GM23248 (cell line): ENCODE data around the gene ZNF429. TPM values are rescaled to one million over a fixed set of nuclear protein-coding genes. Genes with fewer than 3 reads are reported as not detected.
A peak's percentile ranks its signal among the peaks of the same experiment; 100 is the strongest.
"Not testable (repeated sequence)": the region's sequence is repeated elsewhere in the genome, so short reads cannot be mapped to it uniquely, and the experiment has no call there.

Source experiments
- DNase-seq: peaks from one replicate; pipeline ENCODE4 v3.0.0-alpha.2; 2015
- H2AFZ ChIP-seq: fragments of 200-600 bp; sonication (generic); 2 replicates; pipeline ENCODE4 v1.6.1; 2016; ENCODE audit warnings: antibody characterized with exemption
- H3F3A ChIP-seq: fragments of 200-600 bp; sonication (generic); 2 replicates; pipeline ENCODE4 v1.6.1; 2016; ENCODE audit warnings: mild to moderate bottlenecking, antibody characterized with exemption, mixed run types; ENCODE audit not compliant: insufficient read depth
- H3K27ac ChIP-seq: fragments of 200-600 bp; sonication (generic); 2 replicates; pipeline ENCODE4 v1.5.1; 2016; ENCODE audit warnings: mild to moderate bottlenecking
- H3K27me3 ChIP-seq: fragments of 200-600 bp; sonication (generic); replicated peaks from 2 replicates; pipeline ENCODE4 v1.6.1; 2016; ENCODE audit warnings: mild to moderate bottlenecking; ENCODE audit not compliant: insufficient read depth
- H3K36me3 ChIP-seq: fragments of 200-600 bp; sonication (generic); 2 replicates; pipeline ENCODE4 v1.6.1; 2016; ENCODE audit warnings: low read depth, mild to moderate bottlenecking
- H3K4me1 ChIP-seq: fragments of 200-600 bp; sonication (generic); 2 replicates; pipeline ENCODE4 v1.6.1; 2016; ENCODE audit warnings: mild to moderate bottlenecking; ENCODE audit not compliant: insufficient read depth
- H3K4me2 ChIP-seq: fragments of 200-600 bp; sonication (generic); one replicate; pipeline ENCODE4 v1.6.1; 2016; ENCODE audit warnings: mild to moderate bottlenecking; ENCODE audit not compliant: unreplicated experiment
- H3K4me3 ChIP-seq: fragments of 200-600 bp; sonication (generic); 2 replicates; pipeline ENCODE4 v1.5.1; 2016; ENCODE audit warnings: mild to moderate bottlenecking
- H3K79me2 ChIP-seq: fragments of 200-600 bp; sonication (generic); 2 replicates; pipeline ENCODE4 v1.6.1; 2016; ENCODE audit warnings: mild to moderate bottlenecking; ENCODE audit not compliant: insufficient read depth
- H3K9ac ChIP-seq: fragments of 200-600 bp; sonication (generic); 2 replicates; pipeline ENCODE4 v1.6.1; 2016; ENCODE audit warnings: mild to moderate bottlenecking
- H3K9me2 ChIP-seq: fragments of 200-600 bp; sonication (generic); 2 replicates; pipeline ENCODE4 v1.6.1; 2016; ENCODE audit warnings: mixed run types, mild to moderate bottlenecking, moderate library complexity; ENCODE audit not compliant: insufficient read depth
- H3K9me3 ChIP-seq: fragments of 200-600 bp; sonication (generic); one replicate; pipeline ENCODE4 v1.6.1; 2017; ENCODE audit warnings: low read depth
- H4K20me1 ChIP-seq: fragments of 200-600 bp; sonication (generic); 2 replicates; pipeline ENCODE4 v1.6.0; 2016; ENCODE audit not compliant: insufficient read depth
- EZH2 ChIP-seq: fragments of 200-600 bp; sonication (generic); IDR thresholded peaks from 2 replicates; pipeline ENCODE4 v1.6.1; 2018; ENCODE audit warnings: antibody characterized with exemption, mild to moderate bottlenecking; ENCODE audit not compliant: insufficient read depth, poor library complexity, severe bottlenecking
- EZH2phosphoT487 ChIP-seq: fragments of 200-600 bp; sonication (generic); IDR thresholded peaks from 2 replicates; pipeline ENCODE4 v1.6.1; 2018; ENCODE audit warnings: antibody characterized with exemption, moderate library complexity, mild to moderate bottlenecking, low read depth; ENCODE audit not compliant: insufficient read depth
- WGBS, 2 experiments: methylation state at CpG; one replicate each; pipeline ENCODE4 v1.1.6; 2015 to 2017; ENCODE audit warnings: low lambda C conversion rate in 2 of 2, low coverage in 1 of 2; ENCODE audit errors: missing lambda C conversion rate in 2 of 2; 5-methylcytosine and 5-hydroxymethylcytosine counted together
- in situ Hi-C: fragments of 300-500 bp; cut with MboI; formaldehyde crosslinking; loops from 2 replicates; pipeline ENCODE4 v1.15.0; 2020
- polyA plus RNA-seq: library from polyadenylated mRNA; unstranded; fragments of >200 nt; fragmentation: Nextera tagmentation; extraction: Ambion mirVana; gene quantifications from 2 replicates; pipeline ENCODE4 v1.2.1, GENCODE V29; 2016
- total RNA-seq: library from RNA; depleted of rRNA; stranded (reverse); fragments of >200 nt; shearing (Covaris generic); gene quantifications from 2 replicates; pipeline ENCODE4 v1.2.3, GENCODE V29; 2014

The ZNF429 gene
- total and polyA plus RNA-seq, 2 experiments from 2014 or later: 6.1 to 8.1 TPM

DNA sequence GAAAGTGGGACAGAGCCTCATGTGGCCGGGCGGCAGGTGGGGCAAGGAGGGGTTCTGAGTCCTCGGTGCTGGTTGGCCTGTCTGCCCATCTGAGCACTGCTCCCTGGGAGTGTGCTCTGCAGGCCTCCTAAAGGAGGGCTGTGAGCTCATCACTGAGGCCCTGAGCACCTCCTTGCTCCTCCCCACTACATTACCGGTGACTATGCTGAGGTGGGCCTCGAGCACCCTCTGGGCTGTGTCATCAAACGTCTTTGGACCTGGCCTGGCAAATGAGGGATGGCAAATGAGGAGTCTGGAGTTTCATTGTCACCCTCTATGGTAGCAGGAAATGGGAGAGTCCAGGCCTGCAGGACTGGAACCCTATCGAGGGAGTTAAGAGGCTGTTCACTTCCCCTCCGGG is 38.8 kb upstream of the ZNF429 start:
- Histone ChIP-seq H3K36me3 (no peaks in the 10 kb centered on the region), H3K79me2 (no peaks in the 10 kb centered on the region), H2AFZ (no peak overlapping the region), H3K4me3 (no peak overlapping the region), H3K4me1 (no peaks in the 10 kb centered on the region), H3K9me2 (no peaks in the 10 kb centered on the region), H4K20me1 (no peaks in the 10 kb centered on the region), H3F3A (no peaks in the 10 kb centered on the region), H3K4me2 (no peak overlapping the region), H3K27me3 (no peaks in the 10 kb centered on the region), H3K9ac (no peak overlapping the region), H3K9me3 (no peaks in the 10 kb centered on the region), H3K27ac (no peak overlapping the region)
- 62 to 65% methylated on average over 8 of the region's 8 CpGs for WGBS, 2 experiments
- in situ Hi-C loops: no loop called here
- TF ChIP-seq EZH2phosphoT487: no peak
- TF ChIP-seq EZH2: no peak
- no peak for DNase-seq

DNA sequence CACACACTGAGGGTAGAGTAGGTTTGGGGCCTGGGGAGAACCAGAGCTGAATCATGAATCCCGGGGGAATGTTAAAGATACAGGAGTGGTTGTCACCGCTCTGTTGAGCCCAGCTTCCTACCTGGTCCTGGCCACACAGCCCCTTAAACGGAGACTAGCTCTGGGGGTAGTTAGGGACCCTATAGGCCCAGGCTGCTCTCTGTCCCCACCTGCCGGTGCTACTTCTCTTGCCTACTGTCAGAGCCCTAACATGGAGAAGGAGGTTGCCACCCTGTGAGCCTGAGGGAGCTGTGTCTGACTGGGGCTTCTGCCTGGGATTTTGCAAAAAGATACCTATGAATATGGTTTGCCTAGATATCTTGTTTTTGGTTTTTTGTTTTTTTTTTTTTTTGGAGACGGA is 36.6 kb upstream of the ZNF429 start:
- no peak for DNase-seq
- Histone ChIP-seq H3K9me2 (no peaks in the 10 kb centered on the region), H3K4me1 (no peaks in the 10 kb centered on the region), H3F3A (no peaks in the 10 kb centered on the region), H3K9me3 (no peaks in the 10 kb centered on the region), H3K4me2 (no peak overlapping the region), H3K27ac (no peak overlapping the region), H3K36me3 (no peaks in the 10 kb centered on the region), H3K4me3 (no peak overlapping the region), H3K9ac (no peak overlapping the region), H2AFZ (no peak overlapping the region), H3K79me2 (no peaks in the 10 kb centered on the region), H3K27me3 (no peaks in the 10 kb centered on the region), H4K20me1 (no peaks in the 10 kb centered on the region)
- TF ChIP-seq EZH2 (no peak), EZH2phosphoT487 (no peak)
- 40 to 45% methylated on average over 4 to 5 of the region's 5 CpGs for WGBS, 2 experiments
- in situ Hi-C loops: no loop called here

DNA sequence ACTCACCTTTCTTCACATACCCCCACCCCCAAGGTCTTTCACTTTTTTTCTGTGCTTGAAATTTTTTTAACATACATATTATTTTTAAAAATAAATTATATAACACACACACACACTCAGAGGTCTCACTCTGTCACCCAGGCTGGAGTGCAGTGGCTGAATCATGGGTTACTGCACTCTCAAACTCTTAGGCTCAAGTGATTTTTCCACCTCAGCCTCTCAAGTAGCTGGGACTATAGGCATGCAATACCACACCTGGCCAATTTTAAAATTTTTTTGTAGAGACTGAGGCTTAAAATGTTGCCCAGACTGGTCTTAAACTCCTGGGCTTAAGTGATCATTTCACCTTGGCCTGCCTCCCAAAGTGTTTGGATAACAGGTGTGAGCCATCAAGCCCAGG is 32.9 kb upstream of the ZNF429 start:
- TF ChIP-seq EZH2: no peak
- no peak for TF ChIP-seq EZH2phosphoT487
- Histone ChIP-seq H4K20me1 (no peaks in the 10 kb centered on the region), H3K4me1 (no peaks in the 10 kb centered on the region), H3K27me3 (no peaks in the 10 kb centered on the region), H2AFZ (no peak overlapping the region), H3K9me3 (no peaks in the 10 kb centered on the region), H3K79me2 (no peaks in the 10 kb centered on the region), H3K9ac (no peak overlapping the region), H3K4me3 (no peak overlapping the region), H3K9me2 (no peaks in the 10 kb centered on the region), H3K36me3 (no peaks in the 10 kb centered on the region), H3K27ac (no peak overlapping the region), H3K4me2 (no peak overlapping the region), H3F3A (no peaks in the 10 kb centered on the region)
- in situ Hi-C loops: no loop called here
- DNase-seq: no peak

DNA sequence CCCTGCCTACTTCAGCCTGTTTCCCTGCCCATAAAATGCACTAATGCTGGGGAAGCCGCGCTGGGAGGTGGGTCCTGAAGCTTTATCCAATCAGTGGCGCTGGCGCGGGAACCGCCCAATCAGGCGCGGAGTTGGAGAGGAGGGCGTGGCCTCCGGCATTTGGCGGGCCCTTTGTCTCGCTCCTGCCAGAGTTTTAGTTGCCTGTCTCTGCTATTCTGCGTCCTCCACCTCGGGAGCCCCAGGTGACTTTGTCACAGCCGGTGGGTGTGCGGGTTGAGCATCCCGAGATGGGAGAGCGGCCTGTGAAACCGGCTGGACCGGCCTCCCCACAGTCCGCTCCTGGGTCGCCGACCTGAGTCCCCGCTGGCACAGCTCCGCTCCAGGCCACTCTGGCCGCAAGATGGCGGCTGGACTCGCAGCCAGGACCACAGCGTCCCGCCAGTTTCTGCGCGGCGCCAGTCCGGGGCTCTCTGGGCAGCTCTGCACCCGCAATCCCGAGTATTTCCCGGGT is 30.7 kb upstream of the ZNF429 start:
- H3K27me3 ChIP-seq: no peaks in the 10 kb centered on the region
- peak; percentile 72 for DNase-seq
- no peaks in the 10 kb centered on the region for H3K9me2 ChIP-seq
- no peaks in the 10 kb centered on the region for H3F3A ChIP-seq
- WGBS, 2 experiments: 4 to 5% methylated on average over 35 to 37 of the region's 37 CpGs
- no peaks in the 10 kb centered on the region for H4K20me1 ChIP-seq
- H3K9ac ChIP-seq: peak overlapping the region; percentile 46
- H3K4me1 ChIP-seq: no peaks in the 10 kb centered on the region
- no peaks in the 10 kb centered on the region for H3K9me3 ChIP-seq
- no peak overlapping the region for H3K27ac ChIP-seq
- H3K4me3 ChIP-seq: peak overlapping the region; percentile 73
- H3K79me2 ChIP-seq: no peaks in the 10 kb centered on the region
- TF ChIP-seq EZH2 (no peak), EZH2phosphoT487 (no peak)
- peak overlapping the region; percentile 68 for H3K4me2 ChIP-seq
- in situ Hi-C loops: no loop called here
- peak overlapping the region; percentile 87 for H2AFZ ChIP-seq
- H3K36me3 ChIP-seq: no peaks in the 10 kb centered on the region

DNA sequence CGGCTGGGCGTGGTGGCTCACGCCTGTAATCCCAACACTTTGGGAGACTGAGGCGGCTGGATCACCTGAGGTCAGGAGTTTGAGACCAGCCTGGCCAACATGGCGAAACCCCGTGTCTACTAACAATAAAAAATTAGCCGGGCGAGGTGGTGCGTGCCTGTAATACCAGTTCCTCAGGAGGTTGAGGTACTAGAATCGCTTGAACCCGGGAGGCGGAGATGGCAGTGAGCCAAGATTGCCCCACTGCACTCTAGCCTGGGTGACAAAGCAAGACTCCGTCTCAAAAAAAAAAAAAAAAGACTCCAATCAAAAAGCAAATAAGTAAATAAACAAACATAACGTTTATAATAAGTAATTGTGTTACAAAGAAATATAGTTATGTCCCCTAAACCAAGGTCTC is 23.0 kb upstream of the ZNF429 start:
- DNase-seq, H3K4me2 ChIP-seq, H3K36me3 ChIP-seq, H3K79me2 ChIP-seq, H3K4me1 ChIP-seq, H3K4me3 ChIP-seq, H2AFZ ChIP-seq, H4K20me1 ChIP-seq, in situ Hi-C loops, H3K27ac ChIP-seq, H3K27me3 ChIP-seq, H3K9me3 ChIP-seq, H3K9me2 ChIP-seq, H3K9ac ChIP-seq, H3F3A ChIP-seq: not testable (repeated sequence)
- WGBS, 2 experiments: 69 to 78% methylated on average over 14 of the region's 14 CpGs
